ENCODE data around the gene NUCB2. TPM values are rescaled to one million over a fixed set of nuclear protein-coding genes. Genes with fewer than 3 reads are reported as not detected.
A peak's percentile ranks its signal among the peaks of the same experiment; 100 is the strongest.
"Not testable (repeated sequence)": the region's sequence is repeated elsewhere in the genome, so short reads cannot be mapped to it uniquely, and the experiment has no call there.

NUCB2 gene
- total RNA-seq, 2 experiments from 2014 or later = 42.4 to 73.0 TPM

DNA sequence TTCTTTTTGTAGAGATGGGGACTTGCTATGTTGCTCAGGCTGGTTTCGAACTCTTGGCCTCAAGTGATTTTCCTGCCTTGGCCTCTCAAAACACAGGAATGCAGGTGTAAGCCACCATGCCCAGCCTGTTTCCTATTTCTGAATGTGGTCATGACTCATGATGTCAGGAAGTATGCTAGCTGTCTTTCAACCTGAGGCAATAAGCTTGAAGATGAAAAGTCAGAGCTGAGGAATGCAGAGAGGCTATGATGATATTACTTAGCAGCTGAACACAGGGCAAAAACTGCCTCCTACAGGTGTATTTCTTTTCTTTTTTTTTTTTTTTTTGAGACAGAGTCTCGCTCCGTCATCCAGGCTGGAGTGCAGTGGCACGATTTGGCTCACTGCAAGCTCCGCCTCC is 9.0 kb upstream of the NUCB2 start:
- H3K27ac ChIP-seq (ENCODE audit: low read depth, low read length, poor library complexity, severe bottlenecking) = no peak overlapping the region
- H2AFZ ChIP-seq (ENCODE audit: low read length) = no peak overlapping the region
- no peaks in the 10 kb centered on the region for H3K36me3 ChIP-seq (ENCODE audit: insufficient read depth, low read length)
- no TSS peak for BruUV-seq (replicated peaks)
- TF ChIP-seq EZH2phosphoT487 (IDR thresholded peaks at IDR 0.05; ENCODE audit: borderline replicate concordance, low read depth, low read length) = no peak
- TF ChIP-seq, protein P1, sequence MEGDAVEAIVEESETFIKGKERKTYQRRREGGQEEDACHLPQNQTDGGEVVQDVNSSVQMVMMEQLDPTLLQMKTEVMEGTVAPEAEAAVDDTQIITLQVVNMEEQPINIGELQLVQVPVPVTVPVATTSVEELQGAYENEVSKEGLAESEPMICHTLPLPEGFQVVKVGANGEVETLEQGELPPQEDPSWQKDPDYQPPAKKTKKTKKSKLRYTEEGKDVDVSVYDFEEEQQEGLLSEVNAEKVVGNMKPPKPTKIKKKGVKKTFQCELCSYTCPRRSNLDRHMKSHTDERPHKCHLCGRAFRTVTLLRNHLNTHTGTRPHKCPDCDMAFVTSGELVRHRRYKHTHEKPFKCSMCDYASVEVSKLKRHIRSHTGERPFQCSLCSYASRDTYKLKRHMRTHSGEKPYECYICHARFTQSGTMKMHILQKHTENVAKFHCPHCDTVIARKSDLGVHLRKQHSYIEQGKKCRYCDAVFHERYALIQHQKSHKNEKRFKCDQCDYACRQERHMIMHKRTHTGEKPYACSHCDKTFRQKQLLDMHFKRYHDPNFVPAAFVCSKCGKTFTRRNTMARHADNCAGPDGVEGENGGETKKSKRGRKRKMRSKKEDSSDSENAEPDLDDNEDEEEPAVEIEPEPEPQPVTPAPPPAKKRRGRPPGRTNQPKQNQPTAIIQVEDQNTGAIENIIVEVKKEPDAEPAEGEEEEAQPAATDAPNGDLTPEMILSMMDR (conservative IDR thresholded peaks at IDR 0.05; ENCODE audit: low read length) = no peak
- intact Hi-C loops (cut with micrococcal nuclease; ENCODE audit: unreplicated experiment) = no loop called here
- H4K20me1 ChIP-seq (ENCODE audit: insufficient read depth, low read length) = no peaks in the 10 kb centered on the region
- POLR2A ChIA-PET = interaction anchor here (0.6 to 1.0 kb wide), 3 partner anchors 8 to 91 kb away, joined by 3 to 4 read pairs (median 3); no protein-coding TSS in a partner anchor
- DNase-seq (ENCODE audit: low spot score) = no peak
- CTCF ChIA-PET (ENCODE audit: unreplicated experiment) = no interaction called here
- H3K4me2 ChIP-seq (ENCODE audit: low read length) = no peak overlapping the region
- no peaks in the 10 kb centered on the region for H3K9me2 ChIP-seq (ENCODE audit: insufficient read depth, low read length)
- H3K4me1 ChIP-seq (ENCODE audit: insufficient read depth, low read length, poor library complexity, severe bottlenecking) = no peaks in the 10 kb centered on the region
- H3K4me3 ChIP-seq (ENCODE audit: low read depth, low read length, poor library complexity, severe bottlenecking) = no peak overlapping the region
- no peaks in the 10 kb centered on the region for H3K79me2 ChIP-seq (ENCODE audit: insufficient read depth, low read depth, low read length)
- no peaks in the 10 kb centered on the region for H3K9me3 ChIP-seq (ENCODE audit: low read length)

DNA sequence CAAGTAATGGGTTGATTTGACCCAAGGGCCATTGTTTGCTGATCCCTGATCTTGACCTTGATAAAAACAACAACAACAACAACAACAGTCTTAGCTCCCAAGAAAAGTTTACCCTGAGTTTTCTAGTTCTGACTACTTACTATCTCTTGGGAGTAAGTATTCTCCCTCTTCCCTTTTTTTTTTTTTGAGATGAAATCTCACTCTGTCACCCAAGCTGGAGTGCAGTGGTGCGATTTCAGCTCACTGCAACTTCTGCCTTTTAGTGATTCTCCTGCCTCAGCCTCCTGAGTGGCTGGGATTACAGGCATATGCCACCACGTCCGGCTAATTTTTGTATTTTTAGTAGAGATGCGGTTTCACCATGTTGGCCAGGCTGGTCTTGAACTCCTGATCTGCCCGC is 8.0 kb upstream of the NUCB2 start:
- BruUV-seq (replicated peaks); H3K36me3 ChIP-seq (ENCODE audit: insufficient read depth, low read length); H3K9me3 ChIP-seq (ENCODE audit: low read length); POLR2A ChIA-PET; H3K79me2 ChIP-seq (ENCODE audit: insufficient read depth, low read depth, low read length); H3K4me1 ChIP-seq (ENCODE audit: insufficient read depth, low read length, poor library complexity, severe bottlenecking); CTCF ChIA-PET (ENCODE audit: unreplicated experiment); H3K9me2 ChIP-seq (ENCODE audit: insufficient read depth, low read length); H3K4me3 ChIP-seq (ENCODE audit: low read depth, low read length, poor library complexity, severe bottlenecking); intact Hi-C loops (cut with micrococcal nuclease; ENCODE audit: unreplicated experiment); DNase-seq (ENCODE audit: low spot score); H4K20me1 ChIP-seq (ENCODE audit: insufficient read depth, low read length); H2AFZ ChIP-seq (ENCODE audit: low read length); H3K27ac ChIP-seq (ENCODE audit: low read depth, low read length, poor library complexity, severe bottlenecking): not testable (repeated sequence)
- 0 out of 2 replicates have a peak overlapping the region, but pooled peaks have one; percentile 22 for H3K4me2 ChIP-seq (ENCODE audit: low read length)

DNA sequence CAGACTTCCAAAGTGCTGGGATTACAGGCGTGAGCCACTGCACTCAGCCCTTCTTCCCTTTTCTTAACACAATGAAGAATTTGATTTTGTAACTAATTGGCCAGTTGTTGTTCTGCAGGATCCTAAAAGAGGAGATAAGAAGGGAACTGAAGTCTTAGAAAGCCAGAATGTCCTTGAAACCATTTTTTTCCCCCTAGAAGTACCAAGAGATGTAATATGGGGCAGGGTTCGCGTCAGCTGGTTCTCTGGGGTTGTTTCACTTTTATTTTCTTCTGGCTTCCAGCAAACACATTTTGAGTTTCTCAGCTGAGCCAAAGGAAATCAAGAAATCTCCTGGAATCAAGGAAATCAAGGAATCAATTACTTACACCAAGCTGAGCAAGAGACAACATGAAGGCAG is 7.6 kb upstream of the NUCB2 start:
- Histone ChIP-seq H3K4me1 (ENCODE audit: insufficient read depth, low read length, poor library complexity, severe bottlenecking) (no peaks in the 10 kb centered on the region), H4K20me1 (ENCODE audit: insufficient read depth, low read length) (no peaks in the 10 kb centered on the region), H3K9me2 (ENCODE audit: insufficient read depth, low read length) (no peaks in the 10 kb centered on the region), H3K4me3 (ENCODE audit: low read depth, low read length, poor library complexity, severe bottlenecking) (no peak overlapping the region), H2AFZ (ENCODE audit: low read length) (peak overlapping the region; percentile 54; the same call in 1 of the 2 replicates), H3K36me3 (ENCODE audit: insufficient read depth, low read length) (no peaks in the 10 kb centered on the region), H3K79me2 (ENCODE audit: insufficient read depth, low read depth, low read length) (no peaks in the 10 kb centered on the region), H3K4me2 (ENCODE audit: low read length) (peak overlapping the region; percentile 22; the same call in 1 of the 2 replicates), H3K9me3 (ENCODE audit: low read length) (no peaks in the 10 kb centered on the region), H3K27ac (ENCODE audit: low read depth, low read length, poor library complexity, severe bottlenecking) (no peak overlapping the region)
- DNase-seq (ENCODE audit: low spot score) = no peak
- TF ChIP-seq EZH2phosphoT487 (IDR thresholded peaks at IDR 0.05; ENCODE audit: borderline replicate concordance, low read depth, low read length) = no peak
- TF ChIP-seq, protein P1 (conservative IDR thresholded peaks at IDR 0.05; ENCODE audit: low read length) = no peak
- POLR2A ChIA-PET = interaction anchor here (0.7 to 1.0 kb wide), 3 partner anchors 12 to 75 kb away, joined by 3 to 4 read pairs (median 3); no protein-coding TSS in a partner anchor
- intact Hi-C loops (cut with micrococcal nuclease; ENCODE audit: unreplicated experiment) = no loop called here
- CTCF ChIA-PET (ENCODE audit: unreplicated experiment) = no interaction called here
- BruUV-seq (replicated peaks) = no TSS peak

Data from OCI-LY7 (cell line).